ENCODE data around the gene BCL2L11.
"Not testable (repeated sequence)": the region's sequence is repeated elsewhere in the genome, so short reads cannot be mapped to it uniquely, and the experiment has no call there.

BCL2L11 gene

GRCh38 chr2:111120253-111121027, at the start of gene BCL2L11:
Gene BCL2L11, plus strand, starts transcription at chr2:111120914. Its CDS starts 2,832 bp downstream, at chr2:111123746.
- peak; percentile 24 for TF ChIP-seq CTCF (IDR thresholded peaks at IDR 0.05; ENCODE audit: extremely low read depth, insufficient read depth, missing control alignments)
- in situ Hi-C loops (cut with MboI; ENCODE audit: low pct_unique_long_range_greater_than_20kb, low sequenced_read_pairs, unreplicated experiment), result loop anchor here (25.0 kb wide), 1 partner anchor 592 kb away; no protein-coding TSS in a partner anchor
- DNase-seq (ENCODE audit: low spot score), result peak; percentile 93

- no peak for TF ChIP-seq CTCF (IDR thresholded peaks at IDR 0.05; ENCODE audit: extremely low read depth, insufficient read depth, missing control alignments)
- DNase-seq (ENCODE audit: low spot score), result no peak
- in situ Hi-C loops (cut with MboI; ENCODE audit: low pct_unique_long_range_greater_than_20kb, low sequenced_read_pairs, unreplicated experiment), result no loop called here
These were observed 49.0 kb upstream of the BCL2L11 start for GRCh38 chr2:111071600-111072171.

- no peak for DNase-seq (ENCODE audit: low spot score)
- in situ Hi-C loops (cut with MboI; ENCODE audit: low pct_unique_long_range_greater_than_20kb, low sequenced_read_pairs, unreplicated experiment), result no loop called here
- no peak for TF ChIP-seq CTCF (IDR thresholded peaks at IDR 0.05; ENCODE audit: extremely low read depth, insufficient read depth, missing control alignments)
These were observed 48.4 kb upstream of the BCL2L11 start for GRCh38 chr2:111072220-111072871.

GRCh38 chr2:111082659-111083058, 38.1 kb upstream of the BCL2L11 start:
- in situ Hi-C loops (cut with MboI; ENCODE audit: low pct_unique_long_range_greater_than_20kb, low sequenced_read_pairs, unreplicated experiment); DNase-seq (ENCODE audit: low spot score): not testable (repeated sequence)

GRCh38 chr2:111091811-111092211, 28.9 kb upstream of the BCL2L11 start:
- DNase-seq (ENCODE audit: low spot score), result no peak
- in situ Hi-C loops (cut with MboI; ENCODE audit: low pct_unique_long_range_greater_than_20kb, low sequenced_read_pairs, unreplicated experiment), result no loop called here
- TF ChIP-seq CTCF (IDR thresholded peaks at IDR 0.05; ENCODE audit: extremely low read depth, insufficient read depth, missing control alignments), result no peak

GRCh38 chr2:111094691-111095090, 26.0 kb upstream of the BCL2L11 start:
- in situ Hi-C loops (cut with MboI; ENCODE audit: low pct_unique_long_range_greater_than_20kb, low sequenced_read_pairs, unreplicated experiment), result no loop called here
- TF ChIP-seq CTCF (IDR thresholded peaks at IDR 0.05; ENCODE audit: extremely low read depth, insufficient read depth, missing control alignments), result no peak
- no peak for DNase-seq (ENCODE audit: low spot score)

GRCh38 chr2:111095434-111095833, 25.3 kb upstream of the BCL2L11 start:
- no peak for TF ChIP-seq CTCF (IDR thresholded peaks at IDR 0.05; ENCODE audit: extremely low read depth, insufficient read depth, missing control alignments)
- in situ Hi-C loops (cut with MboI; ENCODE audit: low pct_unique_long_range_greater_than_20kb, low sequenced_read_pairs, unreplicated experiment), result no loop called here
- no peak for DNase-seq (ENCODE audit: low spot score)
